ENCODE data around the gene RNF169.

Gene RNF169

DNA sequence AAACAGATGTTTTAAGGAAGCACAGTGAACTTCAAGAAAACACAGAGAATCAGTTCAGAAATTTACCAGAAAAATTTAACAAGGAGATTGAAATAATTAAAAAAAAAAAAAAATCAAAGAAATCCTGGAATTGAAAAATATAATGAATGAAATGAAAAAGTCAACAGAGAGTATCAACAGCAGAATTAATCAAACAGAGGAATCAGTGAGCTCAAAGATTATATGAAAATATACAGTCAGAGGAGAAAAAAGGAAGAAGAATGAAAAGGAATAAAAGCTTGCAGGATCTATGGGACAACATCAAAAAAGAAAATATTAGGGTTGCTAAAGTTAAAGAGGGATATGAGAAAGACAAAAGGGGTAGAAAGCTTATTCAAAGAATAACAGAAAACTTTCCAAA, 117.9 kb downstream of the RNF169 start:
- no peak for DNase-seq (ENCODE audit: insufficient read length, low spot score)
- no peak for FAIRE-seq

- DNase-seq (ENCODE audit: insufficient read length, low spot score) (peak; percentile 28), FAIRE-seq (no peak)
Observed at GRCh38 chr11:74870485-74870884, 121.8 kb downstream of the RNF169 start.

DNA sequence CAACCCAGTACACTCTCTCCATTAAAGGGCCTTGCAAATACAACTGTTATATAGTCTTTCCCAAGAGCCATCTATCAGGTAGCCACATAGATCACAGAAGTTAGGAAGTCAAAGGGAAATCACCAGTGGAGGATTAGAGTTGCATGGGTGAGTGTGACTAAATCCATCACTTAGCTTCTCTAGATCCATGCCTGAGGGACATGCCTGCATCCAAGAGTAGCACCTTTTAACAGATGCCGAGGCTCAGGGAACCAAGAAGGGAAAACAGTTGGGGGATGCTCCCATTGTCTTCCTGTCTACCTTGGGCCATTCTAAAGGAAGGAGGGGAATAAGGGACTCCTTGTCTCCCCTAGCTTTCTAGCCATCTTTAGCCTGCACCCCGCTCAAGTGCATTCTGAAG, 122.4 kb downstream of the RNF169 start:
- no peak for DNase-seq (ENCODE audit: insufficient read length, low spot score)
- no peak for FAIRE-seq

GRCh38 chr11:74877132-74877531, 128.5 kb downstream of the RNF169 start:
- FAIRE-seq (no peak), DNase-seq (ENCODE audit: insufficient read length, low spot score) (no peak)
